Measurements from ENCODE around the gene CTNNBIP1. TPM values are rescaled to one million over a fixed set of nuclear protein-coding genes. Genes with fewer than 3 reads are reported as not detected.

Gene CTNNBIP1
- polyA plus RNA-seq, 1 donor from 2014 or later = 69.3 TPM

GRCh38 chr1:9909234-9910046, 629 bp downstream of the CTNNBIP1 start:
- Histone ChIP-seq H3K9me2 (ENCODE audit: insufficient read depth, low read length) (no peaks in the 10 kb centered on the region), H3K9ac (ENCODE audit: low read length) (peak overlapping the region; percentile 78), H3K36me3 (ENCODE audit: insufficient read depth, low read length) (no peaks in the 10 kb centered on the region), H3K4me3 (ENCODE audit: low read length) (peak overlapping the region; percentile 93), H2AFZ (ENCODE audit: low read depth, low read length) (peak overlapping the region; percentile 51), H3K9me3 (ENCODE audit: low read length) (no peaks in the 10 kb centered on the region), H3K27me3 (ENCODE audit: insufficient read depth, low read depth, low read length) (no peaks in the 10 kb centered on the region), H3F3A (ENCODE audit: insufficient read depth, low read length, poor library complexity, severe bottlenecking) (no peaks in the 10 kb centered on the region), H4K20me1 (ENCODE audit: insufficient read depth) (no peaks in the 10 kb centered on the region), H3K27ac (ENCODE audit: low read length) (peak overlapping the region; percentile 39), H3K4me2 (ENCODE audit: low read length) (peak overlapping the region; percentile 89), H3K79me2 (replicated peaks; ENCODE audit: insufficient read depth, low read length) (peaks cover 18% of the 10 kb centered on the region)
- TF ChIP-seq TAF1 (IDR thresholded peaks at IDR 0.05; ENCODE audit: low read depth) (no peak), POLR2AphosphoS5 (IDR thresholded peaks at IDR 0.05) (no peak), SMC3 (conservative IDR thresholded peaks at IDR 0.05; ENCODE audit: poor library complexity) (no peak), EZH2 (IDR thresholded peaks at IDR 0.05; ENCODE audit: borderline replicate concordance, insufficient read depth, low read length, poor library complexity, severe bottlenecking) (no peak), MXI1 (conservative IDR thresholded peaks at IDR 0.05; ENCODE audit: poor library complexity, severe bottlenecking) (no peak), REST (IDR thresholded peaks at IDR 0.05; ENCODE audit: borderline replicate concordance) (no peak), EP300 (conservative IDR thresholded peaks at IDR 0.05; ENCODE audit: poor library complexity, severe bottlenecking) (no peak), RAD21 (conservative IDR thresholded peaks at IDR 0.05) (no peak), CTCF (IDR thresholded peaks at IDR 0.05; ENCODE audit: poor library complexity, severe bottlenecking) (no peak)

- no peaks in the 10 kb centered on the region for H3K27me3 ChIP-seq (ENCODE audit: insufficient read depth, low read depth, low read length)
- no peaks in the 10 kb centered on the region for H3K9me3 ChIP-seq (ENCODE audit: low read length)
- H3K36me3 ChIP-seq (ENCODE audit: insufficient read depth, low read length) = no peaks in the 10 kb centered on the region
- no peak overlapping the region for H2AFZ ChIP-seq (ENCODE audit: low read depth, low read length)
- peak overlapping the region; percentile 39 for H3K27ac ChIP-seq (ENCODE audit: low read length)
- H3F3A ChIP-seq (ENCODE audit: insufficient read depth, low read length, poor library complexity, severe bottlenecking) = no peaks in the 10 kb centered on the region
- H3K4me2 ChIP-seq (ENCODE audit: low read length) = peak overlapping the region; percentile 89
- peak overlapping the region; percentile 93 for H3K4me3 ChIP-seq (ENCODE audit: low read length)
- H3K9ac ChIP-seq (ENCODE audit: low read length) = peak overlapping the region; percentile 78
- no peaks in the 10 kb centered on the region for H3K9me2 ChIP-seq (ENCODE audit: insufficient read depth, low read length)
- H3K79me2 ChIP-seq (replicated peaks; ENCODE audit: insufficient read depth, low read length) = peaks cover 18% of the 10 kb centered on the region
- TF ChIP-seq EP300 (conservative IDR thresholded peaks at IDR 0.05; ENCODE audit: poor library complexity, severe bottlenecking) (no peak), TAF1 (IDR thresholded peaks at IDR 0.05; ENCODE audit: low read depth) (no peak), CTCF (IDR thresholded peaks at IDR 0.05; ENCODE audit: poor library complexity, severe bottlenecking) (no peak), RAD21 (conservative IDR thresholded peaks at IDR 0.05) (no peak), REST (IDR thresholded peaks at IDR 0.05; ENCODE audit: borderline replicate concordance) (no peak), POLR2AphosphoS5 (IDR thresholded peaks at IDR 0.05) (no peak), EZH2 (IDR thresholded peaks at IDR 0.05; ENCODE audit: borderline replicate concordance, insufficient read depth, low read length, poor library complexity, severe bottlenecking) (no peak), MXI1 (conservative IDR thresholded peaks at IDR 0.05; ENCODE audit: poor library complexity, severe bottlenecking) (no peak), SMC3 (conservative IDR thresholded peaks at IDR 0.05; ENCODE audit: poor library complexity) (no peak)
- no peaks in the 10 kb centered on the region for H4K20me1 ChIP-seq (ENCODE audit: insufficient read depth)
Observed at GRCh38 chr1:9908871-9909233, 1.2 kb downstream of the CTNNBIP1 start.
